OCI-LY1 (cell line): ENCODE data around the gene SLC43A2.

ENCODE experiments used
- H2AFZ ChIP-seq: fragments of 200-600 bp; sonication (generic), shearing (Covaris generic); 2 replicates; pipeline ENCODE4 v1.6.0; 2014; ENCODE audit warnings: antibody characterized with exemption, mild to moderate bottlenecking, low read length
- H3F3A ChIP-seq: fragments of 200-600 bp; sonication (generic), shearing (Covaris generic); 2 replicates; pipeline ENCODE4 v1.6.0; 2014; ENCODE audit warnings: mild to moderate bottlenecking, antibody characterized with exemption, low read length, moderate library complexity; ENCODE audit not compliant: insufficient read depth
- H3K27ac ChIP-seq: fragments of 200-600 bp; sonication (generic); 2 replicates; pipeline ENCODE4 v1.5.1; 2014; ENCODE audit warnings: low read length, mixed run types, mild to moderate bottlenecking, low read depth; ENCODE audit not compliant: poor library complexity, severe bottlenecking
- H3K27me3 ChIP-seq: fragments of 200-600 bp; sonication (generic); 2 replicates; pipeline ENCODE4 v1.6.0; 2014; ENCODE audit warnings: antibody characterized with exemption, mild to moderate bottlenecking, low read length, moderate library complexity; ENCODE audit not compliant: insufficient read depth
- H3K36me3 ChIP-seq: fragments of 200-600 bp; sonication (generic); 2 replicates; pipeline ENCODE4 v1.6.1; 2014; ENCODE audit warnings: mild to moderate bottlenecking, antibody characterized with exemption, low read length, moderate library complexity, mixed read lengths; ENCODE audit not compliant: insufficient read depth
- H3K4me1 ChIP-seq: fragments of 200-600 bp; sonication (generic); 2 replicates; pipeline ENCODE4 v1.5.1; 2014; ENCODE audit warnings: mild to moderate bottlenecking, low read length, moderate library complexity; ENCODE audit not compliant: insufficient read depth, severe bottlenecking
- H3K4me2 ChIP-seq: fragments of 200-600 bp; sonication (generic), shearing (Covaris generic); 2 replicates; pipeline ENCODE4 v1.6.1; 2014; ENCODE audit warnings: low read length
- H3K4me3 ChIP-seq: fragments of 200-600 bp; sonication (generic); 2 replicates; pipeline ENCODE4 v1.5.1; 2014; ENCODE audit warnings: low read length, low read depth, mild to moderate bottlenecking, mixed read lengths; ENCODE audit not compliant: poor library complexity, severe bottlenecking
- H3K79me2 ChIP-seq: fragments of 200-600 bp; shearing (Covaris generic); 2 replicates; pipeline ENCODE4 v1.6.1; 2016; ENCODE audit warnings: mixed run types, low read length, mixed read lengths; ENCODE audit not compliant: insufficient read depth
- H3K9ac ChIP-seq: fragments of 200-600 bp; sonication (generic), shearing (Covaris generic); 2 replicates; pipeline ENCODE4 v1.6.1; 2014; ENCODE audit warnings: mild to moderate bottlenecking, low read length, mixed read lengths
- H3K9me2 ChIP-seq: fragments of 200-600 bp; sonication (generic), shearing (Covaris generic); 2 replicates; pipeline ENCODE4 v1.6.1; 2014; ENCODE audit warnings: low read depth, mild to moderate bottlenecking, low read length, mixed read lengths
- H3K9me3 ChIP-seq: fragments of 200-600 bp; shearing (Covaris generic); 2 replicates; pipeline ENCODE4 v1.6.1; 2014; ENCODE audit warnings: low read length, mixed read lengths
- H4K20me1 ChIP-seq: fragments of 200-600 bp; sonication (generic), shearing (Covaris generic); 2 replicates; pipeline ENCODE4 v1.6.0; 2016; ENCODE audit warnings: mild to moderate bottlenecking, low read length; ENCODE audit not compliant: insufficient read depth
- CTCF ChIP-seq: fragments of 200-600 bp; sonication (generic), shearing (Covaris generic); IDR thresholded peaks from 2 replicates; pipeline ENCODE4 v1.5.1; 2017; ENCODE audit warnings: mild to moderate bottlenecking, antibody characterized with exemption, low read length, moderate library complexity, mixed read lengths
- EZH2 ChIP-seq: fragments of 200-600 bp; sonication (generic), shearing (Covaris generic); IDR thresholded peaks from 2 replicates; pipeline ENCODE4 v1.8.0; 2017; ENCODE audit warnings: borderline replicate concordance, mixed run types, mild to moderate bottlenecking, antibody characterized with exemption, low read length, moderate library complexity, mixed read lengths

The SLC43A2 gene

GRCh38 chr17:1616101-1616500 is 12.5 kb downstream of the SLC43A2 start:
- no peak overlapping the region for H3K4me3 ChIP-seq
- H3K9me2 ChIP-seq: no peaks in the 10 kb centered on the region
- no peak overlapping the region for H2AFZ ChIP-seq
- H3F3A ChIP-seq: no peaks in the 10 kb centered on the region
- H3K27me3 ChIP-seq: no peaks in the 10 kb centered on the region
- no peaks in the 10 kb centered on the region for H4K20me1 ChIP-seq
- no peaks in the 10 kb centered on the region for H3K79me2 ChIP-seq
- no peaks in the 10 kb centered on the region for H3K4me1 ChIP-seq
- no peaks in the 10 kb centered on the region for H3K9me3 ChIP-seq
- no peak overlapping the region for H3K4me2 ChIP-seq
- peaks cover 90% of the 10 kb centered on the region for H3K36me3 ChIP-seq
- H3K9ac ChIP-seq: no peak overlapping the region
- TF ChIP-seq EZH2: no peak
- no peak for TF ChIP-seq CTCF
- H3K27ac ChIP-seq: no peak overlapping the region

GRCh38 chr17:1612400-1612799 is 16.2 kb downstream of the SLC43A2 start:
- Histone ChIP-seq H3K9ac (no peak overlapping the region), H3K79me2 (no peaks in the 10 kb centered on the region), H3K27me3 (no peaks in the 10 kb centered on the region), H3K9me2 (no peaks in the 10 kb centered on the region), H3K4me1 (peaks cover 21% of the 10 kb centered on the region), H2AFZ (no peak overlapping the region), H3F3A (no peaks in the 10 kb centered on the region), H3K9me3 (no peaks in the 10 kb centered on the region), H4K20me1 (no peaks in the 10 kb centered on the region), H3K4me3 (no peak overlapping the region), H3K27ac (no peak overlapping the region), H3K36me3 (peaks cover 81% of the 10 kb centered on the region), H3K4me2 (no peak overlapping the region)
- TF ChIP-seq CTCF (no peak), EZH2 (no peak)

GRCh38 chr17:1611715-1612114 is 16.9 kb downstream of the SLC43A2 start:
- no peaks in the 10 kb centered on the region for H3F3A ChIP-seq
- TF ChIP-seq CTCF (no peak), EZH2 (no peak)
- peaks cover 81% of the 10 kb centered on the region for H3K36me3 ChIP-seq
- no peaks in the 10 kb centered on the region for H3K9me3 ChIP-seq
- no peaks in the 10 kb centered on the region for H3K9me2 ChIP-seq
- no peak overlapping the region for H3K4me3 ChIP-seq
- no peak overlapping the region for H3K9ac ChIP-seq
- H3K4me1 ChIP-seq: peaks cover 28% of the 10 kb centered on the region
- H3K79me2 ChIP-seq: no peaks in the 10 kb centered on the region
- H3K27me3 ChIP-seq: no peaks in the 10 kb centered on the region
- no peak overlapping the region for H3K4me2 ChIP-seq
- H4K20me1 ChIP-seq: no peaks in the 10 kb centered on the region
- H3K27ac ChIP-seq: no peak overlapping the region
- H2AFZ ChIP-seq: no peak overlapping the region
